ENCODE results near the gene MLST8.
"Not testable (repeated sequence)": the region's sequence is repeated elsewhere in the genome, so short reads cannot be mapped to it uniquely, and the experiment has no call there.

MLST8 gene

GRCh38 chr16:2233872-2234812 lies 28.9 kb downstream of the MLST8 start:
- peak; percentile 76 for DNase-seq

DNA sequence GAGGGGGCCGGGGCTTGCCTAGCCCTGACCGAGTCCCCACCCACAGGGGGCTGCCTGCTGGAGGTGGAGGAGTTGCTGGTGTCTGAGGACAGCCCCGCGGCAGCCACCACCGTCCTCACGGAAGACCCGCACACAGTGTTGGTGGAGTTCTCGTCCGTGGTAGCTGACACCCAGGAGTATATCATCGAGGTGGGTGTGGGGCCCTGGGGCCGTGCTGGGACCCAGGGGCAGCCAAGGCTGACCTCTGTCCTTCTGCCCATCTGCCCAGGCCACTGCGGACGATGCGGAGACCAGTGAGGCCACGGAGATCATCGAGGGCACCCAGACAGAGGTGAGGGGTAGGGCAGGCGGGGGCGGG lies 29.5 kb downstream of the MLST8 start:
- DNase-seq: no peak

DNA sequence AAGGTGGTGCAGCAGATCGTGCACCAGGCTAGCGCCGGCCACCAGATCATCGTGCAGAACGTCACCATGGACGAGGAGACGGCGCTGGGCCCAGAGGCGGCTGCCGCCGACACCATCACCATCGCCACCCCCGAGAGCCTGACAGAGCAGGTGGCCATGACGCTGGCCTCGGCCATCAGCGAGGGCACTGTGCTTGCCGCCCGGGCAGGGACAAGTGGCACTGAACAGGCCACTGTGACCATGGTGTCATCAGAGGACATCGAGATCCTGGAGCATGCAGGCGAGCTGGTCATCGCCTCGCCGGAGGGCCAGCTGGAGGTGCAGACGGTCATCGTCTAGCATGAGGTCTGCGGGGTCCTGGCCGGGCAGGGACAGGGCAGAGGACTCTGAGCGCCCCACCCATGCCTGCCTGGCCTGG lies 30.0 kb downstream of the MLST8 start:
- DNase-seq: no peak

DNA sequence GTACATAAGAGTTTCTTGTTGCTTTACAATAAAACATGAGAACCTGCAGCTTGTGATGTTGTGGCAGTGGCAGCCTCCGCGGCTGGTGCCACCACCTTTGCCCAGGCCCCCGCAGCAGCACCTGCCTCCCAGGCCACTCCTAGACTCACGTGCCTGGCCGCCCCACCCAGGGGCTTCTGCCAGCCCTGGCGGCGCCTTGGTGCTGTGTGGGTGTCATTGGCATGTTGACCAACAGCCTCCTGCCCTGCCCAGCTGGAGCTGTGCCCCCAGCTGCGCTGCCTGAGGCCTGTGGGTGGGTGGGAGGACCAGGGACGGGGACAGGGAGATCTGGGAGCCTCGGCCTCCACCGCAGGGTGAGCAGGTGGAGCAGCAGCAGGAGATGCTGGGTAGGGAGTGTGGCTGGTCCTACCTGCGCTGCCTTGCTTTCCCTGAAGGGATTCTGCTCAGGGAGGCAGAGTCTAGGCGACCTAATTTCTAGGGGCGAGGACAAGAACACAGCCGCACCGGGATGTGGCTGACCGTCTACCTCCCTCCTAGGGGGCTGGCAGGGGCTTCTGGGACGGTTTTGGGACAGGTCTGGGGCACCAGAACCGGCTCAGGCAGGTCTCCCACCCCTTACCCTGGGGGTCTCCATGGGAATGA lies 30.6 kb downstream of the MLST8 start:
- DNase-seq: no peak

DNA sequence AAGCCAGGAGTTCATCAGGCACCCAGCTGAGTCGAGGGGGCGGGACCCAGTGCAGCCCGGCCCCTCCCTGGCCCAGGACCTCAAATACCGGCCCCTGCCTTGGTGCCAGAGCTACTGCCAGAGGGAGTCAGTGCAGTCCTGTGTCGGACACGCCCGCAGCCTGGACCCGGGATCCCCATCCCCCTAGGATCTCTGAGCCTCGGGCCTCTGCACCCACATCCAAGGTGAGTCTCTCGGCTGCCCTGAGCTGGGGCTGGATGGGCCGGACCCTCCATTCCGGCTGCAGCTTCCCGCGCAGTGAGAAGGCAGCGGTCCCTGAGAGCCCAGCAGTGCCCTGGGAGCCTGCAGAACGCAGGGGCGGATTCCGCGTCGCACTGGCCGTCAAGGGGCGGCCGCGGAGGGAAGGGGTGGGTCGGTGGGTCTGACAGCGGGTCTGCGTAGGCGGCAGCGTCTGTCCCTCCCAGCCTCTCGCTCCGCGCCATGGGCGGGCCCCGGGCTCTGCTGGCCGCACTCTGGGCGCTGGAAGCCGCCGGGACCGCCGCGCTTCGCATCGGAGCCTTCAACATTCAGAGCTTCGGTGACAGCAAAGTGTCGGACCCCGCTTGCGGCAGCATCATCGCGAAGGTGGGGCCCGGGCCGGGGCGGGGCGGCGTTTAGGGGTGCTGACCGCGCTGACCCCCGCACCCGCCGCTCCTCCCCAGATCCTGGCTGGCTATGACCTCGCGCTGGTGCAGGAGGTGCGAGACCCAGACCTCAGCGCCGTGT lies 31.3 kb downstream of the MLST8 start, which contains the start of gene DNASE1L2:
Gene DNASE1L2 (plus strand): TSS at position 108 of the 765 bp plus-strand sequence. CDS start 373 bp downstream, at position 481.
- no peak for DNase-seq

DNA sequence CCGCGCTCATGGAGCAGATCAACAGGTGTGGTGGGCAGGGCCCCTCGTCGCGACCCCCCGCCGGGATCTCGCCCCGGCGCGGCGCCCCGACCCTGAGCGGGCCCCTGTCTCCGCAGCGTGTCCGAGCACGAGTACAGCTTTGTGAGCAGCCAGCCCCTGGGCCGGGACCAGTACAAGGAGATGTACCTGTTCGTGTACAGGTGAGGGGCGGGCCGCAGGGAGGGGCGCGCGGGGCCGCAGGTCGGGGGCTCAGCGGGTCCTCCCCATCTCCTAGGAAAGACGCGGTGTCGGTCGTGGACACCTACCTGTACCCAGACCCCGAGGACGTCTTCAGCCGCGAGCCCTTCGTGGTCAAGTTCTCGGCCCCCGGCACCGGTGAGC lies 31.8 kb downstream of the MLST8 start:
- no peak for DNase-seq

- no peak for DNase-seq
These were observed 32.4 kb downstream of the MLST8 start for GRCh38 chr16:2237493-2238149.

- no peak for DNase-seq
These were observed 33.0 kb downstream of the MLST8 start for GRCh38 chr16:2238150-2238837.

- no peak for DNase-seq
These were observed 33.8 kb downstream of the MLST8 start for GRCh38 chr16:2238838-2239675.

DNA sequence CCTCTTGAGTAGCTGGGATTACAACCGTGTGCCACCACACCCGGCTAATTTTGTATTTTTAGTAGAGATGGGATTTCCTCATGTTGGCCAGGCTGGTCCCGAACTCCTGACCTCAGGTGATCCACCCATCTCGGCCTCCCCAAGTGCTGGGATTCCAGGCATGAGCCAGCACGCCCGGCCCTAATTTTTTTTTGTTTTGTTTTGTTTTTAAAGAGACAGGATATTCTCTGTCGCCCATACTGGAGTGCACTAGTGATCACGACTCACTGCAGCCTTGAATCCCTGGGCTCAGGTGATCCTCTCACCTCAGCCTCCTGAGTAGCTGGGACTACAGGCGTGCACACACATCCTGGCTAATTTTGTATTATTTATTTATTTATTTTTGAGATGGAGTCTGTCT lies 35.1 kb downstream of the MLST8 start:
- not testable (repeated sequence) for DNase-seq

DNA sequence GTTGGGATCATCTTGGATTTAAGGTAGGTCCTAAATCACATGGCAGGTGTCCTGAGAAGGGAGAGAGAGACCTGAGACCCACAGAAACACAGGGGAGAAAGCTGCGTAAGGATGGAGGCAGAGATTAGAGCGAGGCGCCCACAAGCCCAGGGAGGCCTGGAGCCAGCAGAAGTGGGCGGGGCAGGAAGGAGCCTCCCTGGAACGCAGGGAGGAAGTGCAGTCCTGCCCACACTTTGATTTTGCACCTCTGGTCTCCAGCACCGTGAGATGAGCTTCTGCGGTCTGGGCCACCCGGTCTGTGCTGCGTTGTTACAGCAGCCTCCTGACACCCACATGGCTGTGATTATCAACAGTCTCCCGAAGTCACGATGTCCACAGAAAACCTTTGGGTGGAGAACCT lies 37.3 kb downstream of the MLST8 start:
- no peak for DNase-seq

- DNase-seq: no peak
These were observed 37.8 kb downstream of the MLST8 start for GRCh38 chr16:2243031-2243528.

DNA sequence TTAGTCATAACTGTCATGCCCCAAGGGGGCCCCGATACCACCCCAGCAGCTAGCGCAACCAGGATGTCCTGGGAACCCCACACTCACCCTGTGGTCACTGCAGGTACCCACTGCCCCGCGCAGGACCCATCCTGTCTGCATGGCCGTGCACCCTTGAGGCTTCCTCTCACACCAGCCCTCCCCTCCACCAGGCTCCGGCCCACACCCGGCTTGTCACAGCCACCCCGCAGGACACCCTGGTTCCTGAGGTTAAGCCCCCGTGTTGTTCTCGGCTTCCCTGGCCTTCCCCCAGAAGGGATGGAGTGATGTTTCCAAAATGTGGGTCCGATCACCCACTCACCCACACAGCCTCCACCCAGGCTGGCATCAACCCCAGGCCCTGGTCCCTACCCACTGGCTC lies 38.5 kb downstream of the MLST8 start:
- no peak for DNase-seq

DNA sequence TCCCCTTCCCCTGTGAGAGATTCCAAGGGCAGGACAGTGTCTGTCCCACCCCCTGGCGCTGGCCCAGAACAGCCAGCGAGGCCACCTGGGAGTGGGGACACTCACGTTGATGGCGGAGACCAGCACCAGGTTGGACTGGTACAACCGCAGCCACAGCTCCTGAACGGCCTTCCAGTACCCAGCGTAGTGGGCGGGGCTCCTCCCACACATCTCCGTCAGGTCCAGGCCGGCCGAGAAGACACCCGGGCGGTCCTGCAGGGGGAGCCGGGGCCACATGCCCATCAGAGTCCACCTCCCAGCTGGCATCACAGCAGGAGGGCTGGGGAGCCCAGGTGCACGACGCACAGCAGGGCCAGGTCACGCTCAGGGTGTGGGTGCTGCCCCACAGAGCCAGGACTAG lies 39.0 kb downstream of the MLST8 start:
- no peak for DNase-seq

GRCh38 chr16:2244926-2245795 lies 39.9 kb downstream of the MLST8 start:
- DNase-seq: no peak

GRCh38 chr16:2246301-2246885 lies 41.1 kb downstream of the MLST8 start:
- no peak for DNase-seq

- no peak for DNase-seq
These were observed 45.5 kb downstream of the MLST8 start for GRCh38 chr16:2250652-2251295.

GRCh38 chr16:2251296-2252111 lies 46.2 kb downstream of the MLST8 start, which contains the start of gene ECI1:
Gene ECI1, minus strand, starts transcription at chr16:2251587. Its CDS starts 21 bp downstream, at chr16:2251566.
- peak; percentile 78 for DNase-seq

Data from NCI-H774 (cell line).